ENCODE data around the gene RPGRIP1. TPM values are rescaled to one million over a fixed set of nuclear protein-coding genes. Genes with fewer than 3 reads are reported as not detected.
A peak's percentile ranks its signal among the peaks of the same experiment; 100 is the strongest.
"Not testable (repeated sequence)": the region's sequence is repeated elsewhere in the genome, so short reads cannot be mapped to it uniquely, and the experiment has no call there.

The RPGRIP1 gene
- total RNA-seq, 1 donor from 2014 or later = 0.63 TPM

DNA sequence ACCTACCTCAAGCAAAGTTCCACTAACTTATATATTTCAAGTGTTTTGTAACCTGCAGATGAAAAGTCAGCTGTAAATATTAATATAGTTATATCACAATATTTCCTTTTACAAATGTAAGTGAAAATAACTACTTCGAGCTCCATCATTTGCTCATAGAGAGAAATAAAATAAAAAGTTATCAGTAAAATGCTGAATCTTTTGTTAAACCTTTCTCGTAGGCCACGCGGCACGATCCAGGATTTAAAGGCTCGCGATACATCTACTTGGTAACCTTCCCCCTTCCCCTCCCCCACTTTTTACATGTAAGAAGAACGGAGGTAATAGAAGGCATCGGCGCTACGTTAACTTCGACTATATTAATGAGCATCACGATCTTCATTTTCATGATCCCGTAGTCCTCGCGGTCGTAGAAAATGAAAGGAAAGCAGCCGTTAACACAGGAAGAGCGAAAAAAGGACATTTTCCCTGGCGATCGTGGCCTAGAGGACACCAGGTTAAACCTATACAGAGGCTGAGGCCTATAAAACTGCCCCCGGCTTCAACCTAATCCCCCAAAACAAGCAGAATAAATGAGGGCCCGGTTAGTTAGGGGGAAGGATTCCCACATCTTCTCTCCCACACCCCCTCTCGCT is 11.1 kb upstream of the RPGRIP1 start:
- peaks cover 7% of the 10 kb centered on the region for H3K27me3 Mint-ChIP-seq
- peaks cover 46% of the 10 kb centered on the region for H3K36me3 Mint-ChIP-seq
- no peak for DNase-seq (ENCODE audit: extremely low spot score, unreplicated experiment)

DNA sequence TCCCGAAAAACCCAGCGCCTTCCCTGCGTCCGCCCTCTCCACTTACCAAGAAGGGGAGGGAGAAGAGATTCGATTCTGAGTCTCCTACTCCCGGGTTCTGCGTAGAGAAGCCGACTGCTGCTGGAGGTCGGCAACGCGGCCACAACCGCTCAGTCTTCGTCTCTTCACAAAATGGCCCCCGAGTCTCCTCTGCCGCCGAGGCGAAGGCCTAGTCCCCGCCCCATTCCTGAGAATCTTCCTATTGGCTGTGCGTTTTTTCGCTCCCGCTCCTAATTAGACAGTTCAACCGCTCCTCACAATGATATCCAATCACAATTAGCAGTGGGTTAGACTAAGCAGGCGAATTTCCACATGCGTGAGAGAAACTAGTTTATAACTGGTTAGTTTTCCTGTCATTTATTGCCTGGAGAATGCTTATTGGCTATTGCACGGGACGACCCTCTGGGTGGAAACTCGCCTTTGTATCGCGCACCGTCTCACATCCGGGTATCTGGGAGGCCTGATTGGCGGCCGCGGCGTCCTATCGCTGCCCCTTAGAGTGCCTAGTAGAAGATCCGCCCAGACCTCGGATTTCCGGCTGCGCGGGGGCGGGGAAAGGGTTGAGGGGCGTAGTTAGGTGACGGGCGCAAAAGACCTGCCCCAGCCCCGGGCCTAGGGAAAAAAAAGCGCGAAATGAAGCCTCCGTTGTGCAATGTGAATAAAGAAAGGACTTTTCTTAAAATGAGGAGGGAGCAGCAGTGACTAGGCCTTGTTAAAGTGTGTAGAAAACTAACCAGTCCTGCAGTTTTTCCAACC is 10.4 kb upstream of the RPGRIP1 start, which contains the start of gene HNRNPC:
Gene HNRNPC, minus strand, starts transcription at position 191 of the 795 bp plus-strand sequence. CDS start 35,249 bp downstream, outside the sequence.
- Mint-ChIP-seq H3K27me3 (peaks cover 7% of the 10 kb centered on the region), H3K4me3 (peak within 1 kb of the TSS; percentile 100), H3K9me3 (no peaks in the 10 kb centered on the region), H3K36me3 (peaks cover 39% of the 10 kb centered on the region), H3K4me1 (ENCODE audit: unreplicated experiment) (peaks cover 22% of the 10 kb centered on the region), H3K27ac (peak within 1 kb of the TSS; percentile 99)
- TF ChIP-seq, protein P1, sequence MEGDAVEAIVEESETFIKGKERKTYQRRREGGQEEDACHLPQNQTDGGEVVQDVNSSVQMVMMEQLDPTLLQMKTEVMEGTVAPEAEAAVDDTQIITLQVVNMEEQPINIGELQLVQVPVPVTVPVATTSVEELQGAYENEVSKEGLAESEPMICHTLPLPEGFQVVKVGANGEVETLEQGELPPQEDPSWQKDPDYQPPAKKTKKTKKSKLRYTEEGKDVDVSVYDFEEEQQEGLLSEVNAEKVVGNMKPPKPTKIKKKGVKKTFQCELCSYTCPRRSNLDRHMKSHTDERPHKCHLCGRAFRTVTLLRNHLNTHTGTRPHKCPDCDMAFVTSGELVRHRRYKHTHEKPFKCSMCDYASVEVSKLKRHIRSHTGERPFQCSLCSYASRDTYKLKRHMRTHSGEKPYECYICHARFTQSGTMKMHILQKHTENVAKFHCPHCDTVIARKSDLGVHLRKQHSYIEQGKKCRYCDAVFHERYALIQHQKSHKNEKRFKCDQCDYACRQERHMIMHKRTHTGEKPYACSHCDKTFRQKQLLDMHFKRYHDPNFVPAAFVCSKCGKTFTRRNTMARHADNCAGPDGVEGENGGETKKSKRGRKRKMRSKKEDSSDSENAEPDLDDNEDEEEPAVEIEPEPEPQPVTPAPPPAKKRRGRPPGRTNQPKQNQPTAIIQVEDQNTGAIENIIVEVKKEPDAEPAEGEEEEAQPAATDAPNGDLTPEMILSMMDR (conservative IDR thresholded peaks at IDR 0.05) = no peak
- DNase-seq (ENCODE audit: extremely low spot score, unreplicated experiment) = peak; percentile 100

More for the DNA sequence above, 11.1 kb upstream of the RPGRIP1 start:
- Mint-ChIP-seq H3K4me1 (ENCODE audit: unreplicated experiment) (peaks cover 26% of the 10 kb centered on the region), H3K4me3 (peak overlapping the region; percentile 100), H3K27ac (peak overlapping the region; percentile 99), H3K9me3 (no peaks in the 10 kb centered on the region)
- TF ChIP-seq, protein P1 (conservative IDR thresholded peaks at IDR 0.05) = no peak

DNA sequence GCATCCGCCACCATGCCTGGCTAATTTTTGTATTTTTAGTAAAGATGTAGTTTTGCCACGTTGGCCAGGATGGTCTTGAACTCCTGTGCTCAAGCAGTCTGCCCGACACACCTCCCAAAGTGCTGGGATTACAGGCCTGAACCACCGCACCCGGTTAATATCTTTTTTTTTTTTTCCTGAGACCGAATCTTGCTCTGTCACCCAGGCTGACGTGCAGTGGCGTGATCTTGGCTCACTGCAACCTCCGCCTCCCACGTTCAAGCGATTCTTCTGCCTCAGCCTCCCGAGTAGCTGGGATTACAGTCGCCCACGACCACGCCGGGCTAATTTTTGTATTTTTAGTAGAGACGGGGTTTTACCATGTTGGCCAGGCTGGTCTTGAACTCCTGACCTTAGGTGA is 7.2 kb upstream of the RPGRIP1 start:
- not testable (repeated sequence) for H3K27me3 Mint-ChIP-seq, H3K9me3 Mint-ChIP-seq
- H3K36me3 Mint-ChIP-seq = peaks cover 17% of the 10 kb centered on the region

DNA sequence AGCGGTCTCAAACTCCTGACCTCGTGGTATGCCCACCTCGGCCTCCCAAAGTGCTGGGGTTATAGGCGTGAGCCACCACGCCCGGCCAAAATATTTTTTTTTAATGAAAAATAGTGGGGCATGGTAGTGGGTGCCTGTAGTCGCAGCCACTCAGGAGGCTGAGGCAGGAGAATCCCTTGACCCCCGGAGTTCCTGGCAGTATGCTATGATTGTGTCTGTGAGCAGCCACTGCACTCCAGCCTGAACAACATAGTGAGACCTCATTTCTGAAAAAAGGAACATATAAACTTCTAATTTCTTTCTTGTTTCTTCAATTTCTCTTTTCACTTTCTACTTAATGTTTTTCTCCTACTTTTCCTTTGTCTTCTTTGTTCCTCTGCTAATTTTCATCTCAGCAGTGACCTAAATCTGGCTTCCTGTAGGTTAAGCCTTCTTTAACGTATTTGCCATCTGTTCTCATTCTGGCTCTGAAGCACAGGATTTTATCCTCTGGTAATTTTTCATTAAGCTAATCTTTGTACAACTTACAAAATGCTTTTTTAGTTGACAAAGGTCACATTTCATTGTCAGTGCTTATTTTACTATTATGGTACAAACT is 4.5 kb upstream of the RPGRIP1 start:
- Mint-ChIP-seq H3K27me3 (no peaks in the 10 kb centered on the region), H3K4me3 (no peak overlapping the region), H3K27ac (no peak overlapping the region), H3K36me3 (no peaks in the 10 kb centered on the region), H3K9me3 (no peaks in the 10 kb centered on the region), H3K4me1 (ENCODE audit: unreplicated experiment) (no peaks in the 10 kb centered on the region)
- TF ChIP-seq, protein P1 (conservative IDR thresholded peaks at IDR 0.05) = no peak
- DNase-seq (ENCODE audit: extremely low spot score, unreplicated experiment) = no peak

More for the DNA sequence above, 7.2 kb upstream of the RPGRIP1 start:
- H3K27ac Mint-ChIP-seq; H3K4me3 Mint-ChIP-seq; DNase-seq (ENCODE audit: extremely low spot score, unreplicated experiment); H3K4me1 Mint-ChIP-seq (ENCODE audit: unreplicated experiment): not testable (repeated sequence)

DNA sequence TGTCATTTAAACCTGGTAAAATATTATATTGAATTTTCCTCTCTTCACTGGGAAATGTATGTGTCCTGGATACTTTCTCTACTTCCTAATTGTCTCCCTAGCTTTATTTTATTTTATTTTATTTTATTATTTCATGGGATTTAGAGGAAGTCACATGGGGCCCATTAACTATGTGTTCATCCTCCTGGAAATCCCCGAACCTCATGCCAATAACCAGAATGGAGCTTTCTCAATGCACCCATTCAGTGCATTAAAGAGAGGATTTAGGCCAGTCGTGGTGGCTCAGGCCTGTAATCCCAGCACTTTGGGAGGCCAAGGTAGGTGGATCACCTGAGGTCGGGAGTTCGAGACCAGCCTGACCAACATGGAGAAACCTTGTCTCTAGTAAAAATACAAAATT is 1.3 kb upstream of the RPGRIP1 start:
- TF ChIP-seq, protein P1 (conservative IDR thresholded peaks at IDR 0.05) = no peak
- no peak overlapping the region for H3K4me3 Mint-ChIP-seq
- no peak for DNase-seq (ENCODE audit: extremely low spot score, unreplicated experiment)
- no peaks in the 10 kb centered on the region for H3K4me1 Mint-ChIP-seq (ENCODE audit: unreplicated experiment)
- no peaks in the 10 kb centered on the region for H3K36me3 Mint-ChIP-seq
- no peaks in the 10 kb centered on the region for H3K9me3 Mint-ChIP-seq
- no peak overlapping the region for H3K27ac Mint-ChIP-seq
- H3K27me3 Mint-ChIP-seq = no peaks in the 10 kb centered on the region

DNA sequence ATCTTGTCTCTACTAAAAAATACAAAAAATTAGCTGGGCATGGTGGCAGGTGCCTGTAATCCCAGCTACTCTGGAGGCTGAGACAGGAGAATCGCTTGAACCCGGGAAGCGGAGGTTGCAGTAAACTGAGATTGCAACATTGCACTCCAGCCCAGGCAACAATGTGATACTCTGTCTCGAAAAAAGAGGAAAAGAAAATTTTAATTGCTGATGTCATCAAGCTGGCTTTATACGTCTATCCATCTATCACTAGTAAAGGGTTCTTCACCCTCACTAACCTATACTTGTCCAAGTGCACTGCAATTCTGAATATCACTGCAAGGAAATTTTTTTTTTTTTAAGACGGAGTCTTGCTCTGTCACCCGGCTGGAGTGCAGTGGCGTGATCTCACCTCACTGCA is 2.0 kb downstream of the RPGRIP1 start:
- not testable (repeated sequence) for H3K36me3 Mint-ChIP-seq; H3K27ac Mint-ChIP-seq; H3K9me3 Mint-ChIP-seq; H3K27me3 Mint-ChIP-seq; DNase-seq (ENCODE audit: extremely low spot score, unreplicated experiment); H3K4me1 Mint-ChIP-seq (ENCODE audit: unreplicated experiment); H3K4me3 Mint-ChIP-seq

DNA sequence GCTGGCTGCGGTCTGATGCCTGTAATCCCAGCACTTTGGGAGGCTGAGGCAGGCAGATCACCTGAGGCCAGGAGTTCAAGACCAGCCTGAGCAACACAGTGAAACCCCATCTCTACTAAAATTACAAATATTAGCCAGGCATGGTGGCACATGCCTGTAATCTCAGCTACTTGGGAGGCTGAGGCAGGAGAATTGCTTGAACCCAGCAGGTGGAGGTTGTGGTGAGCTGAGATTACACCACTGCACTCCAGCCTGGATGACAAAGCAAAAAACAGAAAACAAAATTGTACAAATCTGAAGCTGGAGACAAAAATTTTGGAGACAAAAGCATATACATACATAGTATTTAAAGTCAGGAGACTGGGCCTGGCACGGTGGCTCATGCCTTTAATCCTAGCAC is 6.6 kb downstream of the RPGRIP1 start:
- not testable (repeated sequence) for H3K27ac Mint-ChIP-seq; H3K4me1 Mint-ChIP-seq (ENCODE audit: unreplicated experiment)

More for the DNA sequence above, 6.6 kb downstream of the RPGRIP1 start:
- H3K36me3 Mint-ChIP-seq; DNase-seq (ENCODE audit: extremely low spot score, unreplicated experiment); H3K4me3 Mint-ChIP-seq; H3K9me3 Mint-ChIP-seq; H3K27me3 Mint-ChIP-seq: not testable (repeated sequence)

Measured in type B pancreatic cell (in vitro differentiated cells).